AG04449 (cell line): Measurements from ENCODE around the gene CACNA2D3.

ENCODE experiments used
- CTCF ChIA-PET: fragments of 350-600 bp; formaldehyde crosslinking; extraction: SDS; loops from one replicate; lab custom pipeline; 2021; ENCODE audit warnings: antibody characterized with exemption; lab: Yijun Ruan, JAX
- POLR2A ChIA-PET: fragments of 400-600, 350-600 bp; formaldehyde crosslinking; extraction: SDS; loops from one replicate; lab custom pipeline; 2020; ENCODE audit warnings: antibody characterized with exemption, inconsistent platforms; lab: Yijun Ruan, JAX
- DNase-seq: peaks from one replicate; pipeline ENCODE4 v3.0.0-alpha.2; 2010; ENCODE audit warnings: low read depth, low spot score
- H3K4me3 ChIP-seq: 2 replicates; pipeline ENCODE4 v1.5.1; 2011; ENCODE audit warnings: low read depth, mild to moderate bottlenecking, control low read depth, low read length
- TF ChIP-seq, protein P1 (sequence below): IDR thresholded peaks from one replicate; pipeline ENCODE4 v1.5.1; 2011; ENCODE audit warnings: mild to moderate bottlenecking, moderate library complexity, low read length, control low read depth, inconsistent platforms; ENCODE audit not compliant: insufficient read depth; ENCODE audit errors: missing control alignments

The CACNA2D3 gene

DNA sequence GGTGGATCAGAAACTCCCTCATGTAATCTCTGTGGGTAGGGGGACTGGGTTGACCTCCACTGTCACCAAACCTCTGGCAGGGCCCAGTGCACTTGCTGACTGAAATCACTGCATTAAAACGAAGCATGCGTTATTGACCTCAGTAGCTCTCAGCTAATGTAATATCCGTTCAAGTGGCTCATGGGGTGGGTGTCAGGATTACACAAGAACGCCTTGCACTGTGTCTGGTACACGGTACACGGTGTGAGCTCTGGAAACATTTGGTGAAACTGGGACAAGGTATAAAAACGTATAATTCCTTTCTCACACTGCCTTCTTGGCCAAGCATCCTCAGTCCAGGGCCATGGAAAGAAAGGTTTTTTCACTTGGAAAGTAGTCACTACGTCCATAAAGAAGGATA lies 793.6 kb downstream of the CACNA2D3 start:
- ChIA-PET CTCF (interaction anchor here (0.7 to 1.5 kb wide), 6 partner anchors 10 to 250 kb away, joined by 3 to 9 read pairs (median 4); no protein-coding TSS in a partner anchor), POLR2A (no interaction called here)
- TF ChIP-seq, protein P1, sequence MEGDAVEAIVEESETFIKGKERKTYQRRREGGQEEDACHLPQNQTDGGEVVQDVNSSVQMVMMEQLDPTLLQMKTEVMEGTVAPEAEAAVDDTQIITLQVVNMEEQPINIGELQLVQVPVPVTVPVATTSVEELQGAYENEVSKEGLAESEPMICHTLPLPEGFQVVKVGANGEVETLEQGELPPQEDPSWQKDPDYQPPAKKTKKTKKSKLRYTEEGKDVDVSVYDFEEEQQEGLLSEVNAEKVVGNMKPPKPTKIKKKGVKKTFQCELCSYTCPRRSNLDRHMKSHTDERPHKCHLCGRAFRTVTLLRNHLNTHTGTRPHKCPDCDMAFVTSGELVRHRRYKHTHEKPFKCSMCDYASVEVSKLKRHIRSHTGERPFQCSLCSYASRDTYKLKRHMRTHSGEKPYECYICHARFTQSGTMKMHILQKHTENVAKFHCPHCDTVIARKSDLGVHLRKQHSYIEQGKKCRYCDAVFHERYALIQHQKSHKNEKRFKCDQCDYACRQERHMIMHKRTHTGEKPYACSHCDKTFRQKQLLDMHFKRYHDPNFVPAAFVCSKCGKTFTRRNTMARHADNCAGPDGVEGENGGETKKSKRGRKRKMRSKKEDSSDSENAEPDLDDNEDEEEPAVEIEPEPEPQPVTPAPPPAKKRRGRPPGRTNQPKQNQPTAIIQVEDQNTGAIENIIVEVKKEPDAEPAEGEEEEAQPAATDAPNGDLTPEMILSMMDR, result no peak
- H3K4me3 ChIP-seq, result no peak overlapping the region
- no peak for DNase-seq

DNA sequence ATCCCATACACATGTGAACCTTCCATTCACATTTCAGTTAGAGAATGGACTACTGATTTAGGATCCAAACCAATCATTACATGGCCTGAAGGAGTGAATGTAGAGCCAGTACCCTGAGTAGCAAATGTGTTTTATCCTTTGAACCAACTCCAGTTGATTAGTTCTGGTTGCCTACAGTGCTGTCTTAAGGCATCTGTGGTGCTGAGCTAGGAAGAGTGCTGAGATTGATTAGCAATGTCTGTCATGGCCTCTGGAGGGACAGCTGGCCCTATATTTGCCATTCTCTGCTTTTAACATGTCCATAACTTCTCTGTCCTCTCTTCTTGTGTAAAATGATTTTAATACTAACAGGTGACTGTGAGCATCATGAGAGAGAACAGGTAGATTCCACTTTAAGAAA lies 794.4 kb downstream of the CACNA2D3 start:
- CTCF ChIA-PET, result interaction anchor here (0.7 to 1.6 kb wide), 4 partner anchors 10 to 249 kb away, joined by 3 to 4 read pairs (median 3); no protein-coding TSS in a partner anchor
- H3K4me3 ChIP-seq, result no peak overlapping the region
- POLR2A ChIA-PET, result no interaction called here
- no peak for DNase-seq
- TF ChIP-seq, protein P1, result no peak

DNA sequence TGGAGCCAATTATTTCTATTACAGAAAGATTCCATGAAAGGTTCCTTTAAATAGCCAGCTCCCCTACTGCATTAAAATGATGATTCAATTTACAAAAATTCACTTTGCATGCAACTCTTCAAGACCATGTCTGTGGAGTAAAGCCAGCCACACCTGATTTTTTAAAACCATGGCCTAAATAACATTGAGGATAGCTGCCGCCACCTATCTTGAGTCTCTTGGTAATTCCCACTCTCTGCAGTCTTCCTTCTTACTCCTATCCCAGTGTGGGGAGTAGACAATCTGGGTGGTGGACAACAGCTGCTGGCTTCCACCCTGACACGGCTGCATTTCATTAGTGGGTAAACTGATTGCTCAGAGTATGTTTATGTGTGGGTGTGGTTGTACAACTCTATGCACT lies 794.8 kb downstream of the CACNA2D3 start:
- TF ChIP-seq, protein P1, result no peak
- POLR2A ChIA-PET, result no interaction called here
- CTCF ChIA-PET, result interaction anchor here (1.0 to 1.6 kb wide), 3 partner anchors 10 to 248 kb away, joined by 3 to 4 read pairs (median 3); no protein-coding TSS in a partner anchor
- H3K4me3 ChIP-seq, result no peak overlapping the region
- no peak for DNase-seq

DNA sequence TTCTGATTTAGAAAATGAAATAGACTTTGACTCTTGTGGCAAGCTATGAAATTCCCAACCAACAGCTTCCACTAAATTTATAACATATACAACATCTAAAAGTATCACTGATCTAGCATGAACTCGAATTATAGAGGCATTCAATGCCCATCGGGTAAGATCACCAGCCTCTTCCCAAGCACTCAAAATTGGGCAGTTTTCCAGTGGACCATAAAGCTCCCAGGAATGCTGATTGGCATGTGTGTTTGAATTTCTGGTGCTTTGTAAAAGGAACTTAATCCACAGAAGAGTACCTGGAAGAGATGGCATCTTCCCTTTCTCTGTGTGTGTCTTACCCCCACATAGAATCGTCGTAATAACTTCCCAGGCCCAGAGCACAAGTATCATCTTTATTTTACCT lies 795.5 kb downstream of the CACNA2D3 start:
- DNase-seq, result no peak
- no peak overlapping the region for H3K4me3 ChIP-seq
- CTCF ChIA-PET, result interaction anchor here (1.0 to 1.6 kb wide), 2 partner anchors 9 to 20 kb away, joined by 3 read pairs; no protein-coding TSS in a partner anchor
- POLR2A ChIA-PET, result no interaction called here
- TF ChIP-seq, protein P1, result no peak

DNA sequence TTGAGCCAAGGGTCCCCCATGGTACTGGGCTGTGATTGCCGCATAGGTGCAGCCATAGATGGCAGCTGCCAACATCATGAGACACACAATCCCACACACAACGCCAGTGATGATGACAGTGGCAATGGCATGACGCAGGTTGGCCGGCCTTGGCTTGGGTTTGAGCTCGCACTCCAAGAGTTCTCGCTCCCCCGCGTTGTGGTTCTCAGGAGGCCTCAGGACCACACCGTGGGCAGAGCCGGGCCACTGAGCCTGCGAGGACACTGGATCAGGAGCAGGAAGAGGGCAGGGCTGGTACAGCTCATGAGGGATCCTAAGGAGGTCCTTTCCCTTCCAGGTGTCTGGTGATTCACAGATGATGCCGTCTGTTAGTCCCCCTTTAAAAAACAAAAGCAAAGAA lies 796.2 kb downstream of the CACNA2D3 start:
- TF ChIP-seq, protein P1, result no peak
- no peak for DNase-seq
- POLR2A ChIA-PET, result no interaction called here
- CTCF ChIA-PET, result interaction anchor here (1.0 kb wide), 1 partner anchor 20 kb away, joined by 3 read pairs; no protein-coding TSS in a partner anchor
- H3K4me3 ChIP-seq, result no peak overlapping the region

DNA sequence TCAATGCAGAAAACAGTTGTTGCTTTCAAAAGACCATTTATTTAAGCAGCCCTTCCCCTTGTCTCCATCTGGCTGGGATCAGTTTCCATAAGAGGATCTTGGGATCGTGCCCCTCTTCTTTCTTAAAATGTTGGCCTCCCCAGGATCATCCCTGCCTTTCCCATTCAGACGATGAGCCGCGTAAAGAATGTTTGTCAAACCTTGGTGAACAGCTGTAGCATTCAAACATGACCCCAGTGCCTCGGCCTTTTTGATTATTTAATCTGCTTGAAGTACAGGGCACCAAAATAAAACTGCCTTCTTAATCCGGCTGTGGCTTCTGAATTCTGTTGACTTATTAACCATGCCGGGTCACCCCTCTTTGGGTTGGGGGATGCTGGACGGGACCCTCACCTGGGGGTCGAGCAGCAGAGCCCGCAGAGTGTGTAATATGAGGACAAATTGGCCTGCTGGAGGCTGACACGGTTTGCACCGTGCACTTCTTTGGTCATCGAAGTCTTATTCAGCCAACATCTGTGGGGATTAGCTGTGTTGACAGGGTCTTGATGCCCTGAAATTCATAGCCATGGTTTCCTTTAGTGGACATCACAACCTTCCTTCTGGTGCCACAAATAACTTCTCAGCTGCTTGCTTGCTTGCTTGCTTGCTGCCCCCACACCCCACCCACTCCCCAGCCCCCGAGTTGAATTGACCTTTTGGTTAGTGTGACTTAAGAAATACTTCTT lies 805.9 kb downstream of the CACNA2D3 start, which contains the start of gene LRTM1:
Gene LRTM1, minus strand, starts transcription at position 14 of the 725 bp plus-strand sequence. CDS start 148 bp downstream, outside the sequence.
- ChIA-PET POLR2A (no interaction called here), CTCF (no interaction called here)
- no peak for DNase-seq
- H3K4me3 ChIP-seq, result no peak within 1 kb of the TSS
- TF ChIP-seq, protein P1, result no peak
